Measurements from ENCODE around the gene GPR143. TPM values are rescaled to one million over a fixed set of nuclear protein-coding genes. Genes with fewer than 3 reads are reported as not detected.

GPR143 gene
- total RNA-seq, 4 donors from 2014 or later: 3.6 to 10.6 (median 9.1) TPM

- H3K36me3 ChIP-seq: no peaks in the 10 kb centered on the region
- no peak for DNase-seq (ENCODE audit: low spot score in 2 of 2)
- no peak overlapping the region for H3K4me3 ChIP-seq
- TF ChIP-seq POLR2AphosphoS5 (IDR thresholded peaks at IDR 0.05) (no peak), EP300 (IDR thresholded peaks at IDR 0.05) (no peak), POLR2A (IDR thresholded peaks at IDR 0.05) (no peak)
- TF ChIP-seq, protein P1, sequence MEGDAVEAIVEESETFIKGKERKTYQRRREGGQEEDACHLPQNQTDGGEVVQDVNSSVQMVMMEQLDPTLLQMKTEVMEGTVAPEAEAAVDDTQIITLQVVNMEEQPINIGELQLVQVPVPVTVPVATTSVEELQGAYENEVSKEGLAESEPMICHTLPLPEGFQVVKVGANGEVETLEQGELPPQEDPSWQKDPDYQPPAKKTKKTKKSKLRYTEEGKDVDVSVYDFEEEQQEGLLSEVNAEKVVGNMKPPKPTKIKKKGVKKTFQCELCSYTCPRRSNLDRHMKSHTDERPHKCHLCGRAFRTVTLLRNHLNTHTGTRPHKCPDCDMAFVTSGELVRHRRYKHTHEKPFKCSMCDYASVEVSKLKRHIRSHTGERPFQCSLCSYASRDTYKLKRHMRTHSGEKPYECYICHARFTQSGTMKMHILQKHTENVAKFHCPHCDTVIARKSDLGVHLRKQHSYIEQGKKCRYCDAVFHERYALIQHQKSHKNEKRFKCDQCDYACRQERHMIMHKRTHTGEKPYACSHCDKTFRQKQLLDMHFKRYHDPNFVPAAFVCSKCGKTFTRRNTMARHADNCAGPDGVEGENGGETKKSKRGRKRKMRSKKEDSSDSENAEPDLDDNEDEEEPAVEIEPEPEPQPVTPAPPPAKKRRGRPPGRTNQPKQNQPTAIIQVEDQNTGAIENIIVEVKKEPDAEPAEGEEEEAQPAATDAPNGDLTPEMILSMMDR (IDR thresholded peaks at IDR 0.05): no peak
- H3K9me3 ChIP-seq: no peaks in the 10 kb centered on the region
- H3K27me3 ChIP-seq: no peaks in the 10 kb centered on the region
- H3K4me1 ChIP-seq: no peaks in the 10 kb centered on the region
- WGBS: 81% methylated on average over 4 of the region's 4 CpGs
- no peak overlapping the region for H3K27ac ChIP-seq
These were observed 18.0 kb downstream of the GPR143 start for GRCh38 chrX:9747644-9748043.

DNA sequence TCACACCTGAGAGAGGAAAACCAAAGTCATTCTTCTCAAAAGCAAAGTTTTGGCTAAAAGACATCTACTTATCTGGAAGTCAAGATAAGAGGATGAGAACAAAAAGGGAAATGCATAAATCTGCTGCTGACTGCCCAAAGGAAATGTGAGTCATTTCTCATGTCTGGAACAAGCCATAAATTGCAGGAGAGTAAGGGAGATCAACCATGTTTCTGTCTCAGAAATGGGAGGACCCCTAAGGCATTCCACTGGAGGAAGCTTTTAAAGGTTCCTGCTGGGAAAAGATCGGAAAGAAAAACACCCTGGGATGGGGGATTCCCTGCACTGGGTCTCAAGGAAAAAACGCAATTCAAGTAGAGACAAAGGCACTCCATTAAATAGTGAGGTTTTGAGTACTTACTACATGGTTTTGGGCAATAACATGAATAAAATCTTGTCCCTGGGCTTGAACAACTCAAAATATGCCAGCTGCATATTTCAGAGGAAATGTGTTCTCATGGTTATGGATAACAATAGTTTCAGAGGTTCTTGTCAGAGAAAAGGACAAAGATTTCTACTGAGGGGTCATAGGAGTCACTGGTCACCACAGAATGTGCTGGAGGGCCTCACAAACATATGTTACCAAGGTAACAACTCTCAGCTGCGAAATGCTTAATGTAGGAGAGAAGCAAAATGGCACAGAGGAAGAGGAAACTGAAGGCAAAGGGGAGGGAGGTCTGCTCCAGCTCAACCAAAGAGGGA lies 19.3 kb downstream of the GPR143 start:
- DNase-seq (ENCODE audit: low spot score in 2 of 2): no peak
- no peaks in the 10 kb centered on the region for H3K27me3 ChIP-seq
- no peak overlapping the region for H3K4me3 ChIP-seq
- H3K27ac ChIP-seq: no peak overlapping the region
- TF ChIP-seq POLR2A (IDR thresholded peaks at IDR 0.05): no peak
- TF ChIP-seq, protein P1 (IDR thresholded peaks at IDR 0.05): no peak
- TF ChIP-seq POLR2AphosphoS5 (IDR thresholded peaks at IDR 0.05): no peak
- TF ChIP-seq EP300 (IDR thresholded peaks at IDR 0.05): no peak
- H3K9me3 ChIP-seq: no peaks in the 10 kb centered on the region
- 33% methylated on average over 3 of the region's 3 CpGs for WGBS
- no peaks in the 10 kb centered on the region for H3K4me1 ChIP-seq
- H3K36me3 ChIP-seq: no peaks in the 10 kb centered on the region

DNA sequence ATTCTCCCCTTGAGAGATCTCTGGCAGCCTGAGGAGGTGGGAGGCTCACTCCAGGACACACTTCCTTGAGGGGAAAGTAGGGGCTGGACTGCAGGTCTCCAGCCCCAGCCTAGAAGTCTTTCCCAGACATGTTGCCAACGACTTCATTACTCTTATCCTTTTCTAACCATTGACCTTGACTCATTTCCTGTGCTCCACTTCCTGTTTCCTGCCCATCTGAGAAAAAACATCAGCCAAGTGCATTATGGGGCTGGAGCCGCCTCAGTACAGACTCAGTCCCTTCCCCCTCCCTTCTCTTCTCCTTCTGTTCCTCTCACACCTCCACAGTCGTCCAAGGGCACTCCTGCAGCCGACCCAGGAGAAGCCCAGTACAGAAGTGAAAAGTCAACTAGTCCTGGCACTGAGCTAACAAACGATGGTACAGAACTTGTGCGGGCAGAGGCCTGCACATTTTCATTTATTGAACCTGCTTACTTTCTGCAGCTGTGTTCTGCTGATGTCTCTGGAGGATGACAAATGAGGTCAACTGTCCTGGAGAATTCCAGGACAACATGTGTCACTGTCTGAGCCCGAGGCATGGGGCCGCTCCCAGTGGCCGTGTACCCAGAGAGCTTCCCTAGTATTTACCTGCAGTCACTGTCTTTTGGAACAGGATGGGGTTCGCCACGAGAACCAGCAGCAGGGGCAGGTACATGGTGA lies 20.1 kb downstream of the GPR143 start:
- 63% methylated on average over 11 of the region's 11 CpGs for WGBS
- no peaks in the 10 kb centered on the region for H3K9me3 ChIP-seq
- no peak for DNase-seq (ENCODE audit: low spot score in 2 of 2)
- no peak overlapping the region for H3K4me3 ChIP-seq
- no peak overlapping the region for H3K27ac ChIP-seq
- H3K27me3 ChIP-seq: no peaks in the 10 kb centered on the region
- TF ChIP-seq, protein P1 (IDR thresholded peaks at IDR 0.05): no peak
- no peak for TF ChIP-seq EP300 (IDR thresholded peaks at IDR 0.05)
- no peak for TF ChIP-seq POLR2A (IDR thresholded peaks at IDR 0.05)
- TF ChIP-seq POLR2AphosphoS5 (IDR thresholded peaks at IDR 0.05): no peak
- no peaks in the 10 kb centered on the region for H3K36me3 ChIP-seq
- no peaks in the 10 kb centered on the region for H3K4me1 ChIP-seq

DNA sequence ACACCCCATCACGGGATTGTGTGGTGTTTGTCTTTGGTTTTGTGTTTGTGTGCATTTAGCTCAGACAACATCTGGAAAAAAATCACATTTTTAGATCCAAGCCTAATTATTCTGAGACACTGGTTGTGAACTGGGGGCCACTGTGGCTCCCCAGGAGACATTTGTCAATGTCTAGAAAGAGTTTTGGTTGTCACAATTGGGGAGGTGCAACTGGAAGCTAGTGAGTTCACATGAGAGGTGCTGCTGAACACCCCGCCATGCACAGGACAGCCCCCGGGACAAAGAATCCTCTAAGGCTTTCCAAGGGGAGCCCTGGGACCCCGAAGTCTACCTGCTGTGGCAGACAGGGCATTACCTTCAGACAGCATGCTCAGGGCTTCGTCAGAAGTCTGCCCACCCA lies 26.5 kb downstream of the GPR143 start:
- no peak overlapping the region for H3K27ac ChIP-seq
- TF ChIP-seq POLR2AphosphoS5 (IDR thresholded peaks at IDR 0.05) (no peak), EP300 (IDR thresholded peaks at IDR 0.05) (no peak), POLR2A (IDR thresholded peaks at IDR 0.05) (no peak)
- TF ChIP-seq, protein P1 (IDR thresholded peaks at IDR 0.05): no peak
- no peaks in the 10 kb centered on the region for H3K27me3 ChIP-seq
- DNase-seq (ENCODE audit: low spot score in 2 of 2): no peak
- no peaks in the 10 kb centered on the region for H3K9me3 ChIP-seq
- no peak overlapping the region for H3K4me3 ChIP-seq
- H3K36me3 ChIP-seq: no peaks in the 10 kb centered on the region
- 78% methylated on average over 5 of the region's 5 CpGs for WGBS
- no peaks in the 10 kb centered on the region for H3K4me1 ChIP-seq

- 60% methylated on average over 3 of the region's 3 CpGs for WGBS
- no peak overlapping the region for H3K4me3 ChIP-seq
- no peak for DNase-seq (ENCODE audit: low spot score in 2 of 2)
- no peaks in the 10 kb centered on the region for H3K9me3 ChIP-seq
- no peaks in the 10 kb centered on the region for H3K36me3 ChIP-seq
- TF ChIP-seq, protein P1 (IDR thresholded peaks at IDR 0.05): no peak
- TF ChIP-seq POLR2AphosphoS5 (IDR thresholded peaks at IDR 0.05) (no peak), EP300 (IDR thresholded peaks at IDR 0.05) (no peak), POLR2A (IDR thresholded peaks at IDR 0.05) (no peak)
- no peak overlapping the region for H3K27ac ChIP-seq
- H3K27me3 ChIP-seq: no peaks in the 10 kb centered on the region
- no peaks in the 10 kb centered on the region for H3K4me1 ChIP-seq
These were observed 27.5 kb downstream of the GPR143 start for GRCh38 chrX:9738151-9738550.
